ENCODE measurements around the gene TATDN3. TPM values are rescaled to one million over a fixed set of nuclear protein-coding genes. Genes with fewer than 3 reads are reported as not detected.
"Not testable (repeated sequence)": the region's sequence is repeated elsewhere in the genome, so short reads cannot be mapped to it uniquely, and the experiment has no call there.

The TATDN3 gene
- total RNA-seq, 1 donor from 2014 or later = 14.4 TPM

DNA sequence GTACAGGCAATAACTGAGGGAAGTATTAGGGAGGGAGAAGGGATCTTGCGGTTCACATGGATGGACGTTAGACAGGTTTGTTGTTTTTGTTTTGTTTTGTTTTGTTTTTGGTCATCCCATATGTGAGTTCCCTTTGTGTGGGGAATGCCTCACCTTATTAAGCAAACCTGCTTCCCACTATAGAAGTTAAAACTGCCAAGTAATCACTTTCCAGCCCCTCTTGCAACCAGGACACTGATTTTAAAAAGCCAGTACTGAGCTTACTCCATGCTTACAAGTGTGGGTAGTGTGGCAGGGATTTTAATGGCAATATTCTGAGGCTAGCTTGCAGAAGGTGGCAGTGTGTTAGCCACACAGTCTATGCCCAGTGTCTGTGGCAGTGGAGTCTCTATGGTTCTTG is 29.3 kb downstream of the TATDN3 start:
- Mint-ChIP-seq H3K27me3 (ENCODE audit: insufficient read depth) (peaks cover 4% of the 10 kb centered on the region), H3K9me3 (peaks cover 15% of the 10 kb centered on the region), H3K36me3 (ENCODE audit: low read depth) (peaks cover 6% of the 10 kb centered on the region), H3K4me1 (ENCODE audit: low read depth) (peaks cover 7% of the 10 kb centered on the region), H3K4me3 (no peak overlapping the region), H3K27ac (no peak overlapping the region)
- intact Hi-C loops (cut with micrococcal nuclease) = no loop called here
- DNase-seq (ENCODE audit: low spot score) = no peak

GRCh38 chr1:212822956-212823355 is 31.3 kb downstream of the TATDN3 start:
- no peak overlapping the region for H3K4me3 Mint-ChIP-seq
- DNase-seq (ENCODE audit: low spot score) = no peak
- H3K9me3 Mint-ChIP-seq = peaks cover 20% of the 10 kb centered on the region
- peaks cover 7% of the 10 kb centered on the region for H3K4me1 Mint-ChIP-seq (ENCODE audit: low read depth)
- H3K36me3 Mint-ChIP-seq (ENCODE audit: low read depth) = peaks cover 4% of the 10 kb centered on the region
- no peak overlapping the region for H3K27ac Mint-ChIP-seq
- H3K27me3 Mint-ChIP-seq (ENCODE audit: insufficient read depth) = peaks cover 7% of the 10 kb centered on the region
- intact Hi-C loops (cut with micrococcal nuclease) = no loop called here

GRCh38 chr1:212824201-212824600 is 32.5 kb downstream of the TATDN3 start:
- Mint-ChIP-seq H3K36me3 (ENCODE audit: low read depth) (peaks cover 2% of the 10 kb centered on the region), H3K27me3 (ENCODE audit: insufficient read depth) (peaks cover 10% of the 10 kb centered on the region), H3K27ac (no peak overlapping the region), H3K4me3 (no peak overlapping the region), H3K4me1 (ENCODE audit: low read depth) (peaks cover 7% of the 10 kb centered on the region), H3K9me3 (peaks cover 20% of the 10 kb centered on the region)
- DNase-seq (ENCODE audit: low spot score) = no peak
- intact Hi-C loops (cut with micrococcal nuclease) = no loop called here

DNA sequence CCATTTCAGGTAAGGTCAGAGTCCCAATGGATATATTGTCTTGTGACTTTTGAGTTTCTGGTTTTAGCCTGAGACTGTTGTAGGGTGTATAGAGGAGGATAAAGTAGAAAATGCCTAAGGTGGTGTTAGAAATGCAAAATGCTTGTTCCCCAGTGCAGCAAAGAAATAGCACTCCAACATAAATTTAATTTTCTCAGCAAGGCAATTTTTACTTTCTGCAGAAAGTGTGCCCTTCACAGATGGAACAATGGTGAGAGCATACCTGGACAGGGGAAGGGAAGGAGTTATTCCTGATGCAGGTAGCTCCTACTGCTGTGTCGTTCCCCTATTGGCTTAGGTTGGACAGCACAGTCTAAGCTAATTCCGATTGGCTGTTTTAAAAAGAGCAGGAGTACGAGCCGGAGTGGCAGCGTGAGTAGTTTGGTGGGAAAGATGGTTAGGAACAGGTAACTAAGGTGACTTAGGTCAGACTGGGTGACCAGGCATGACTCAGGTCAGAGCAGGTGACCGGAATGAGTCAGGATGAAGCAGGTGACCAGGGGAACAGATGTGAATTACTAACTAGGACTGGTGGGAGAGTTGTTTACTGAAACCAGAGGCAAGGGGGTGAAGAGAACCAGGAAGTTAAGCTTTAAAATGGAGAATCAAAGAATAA is 34.2 kb downstream of the TATDN3 start:
- Mint-ChIP-seq H3K36me3 (ENCODE audit: low read depth) (peaks cover 2% of the 10 kb centered on the region), H3K4me1 (ENCODE audit: low read depth) (no peaks in the 10 kb centered on the region), H3K27me3 (ENCODE audit: insufficient read depth) (peaks cover 10% of the 10 kb centered on the region), H3K9me3 (peaks cover 20% of the 10 kb centered on the region), H3K27ac (no peak overlapping the region), H3K4me3 (no peak overlapping the region)
- intact Hi-C loops (cut with micrococcal nuclease) = no loop called here
- no peak for DNase-seq (ENCODE audit: low spot score)

DNA sequence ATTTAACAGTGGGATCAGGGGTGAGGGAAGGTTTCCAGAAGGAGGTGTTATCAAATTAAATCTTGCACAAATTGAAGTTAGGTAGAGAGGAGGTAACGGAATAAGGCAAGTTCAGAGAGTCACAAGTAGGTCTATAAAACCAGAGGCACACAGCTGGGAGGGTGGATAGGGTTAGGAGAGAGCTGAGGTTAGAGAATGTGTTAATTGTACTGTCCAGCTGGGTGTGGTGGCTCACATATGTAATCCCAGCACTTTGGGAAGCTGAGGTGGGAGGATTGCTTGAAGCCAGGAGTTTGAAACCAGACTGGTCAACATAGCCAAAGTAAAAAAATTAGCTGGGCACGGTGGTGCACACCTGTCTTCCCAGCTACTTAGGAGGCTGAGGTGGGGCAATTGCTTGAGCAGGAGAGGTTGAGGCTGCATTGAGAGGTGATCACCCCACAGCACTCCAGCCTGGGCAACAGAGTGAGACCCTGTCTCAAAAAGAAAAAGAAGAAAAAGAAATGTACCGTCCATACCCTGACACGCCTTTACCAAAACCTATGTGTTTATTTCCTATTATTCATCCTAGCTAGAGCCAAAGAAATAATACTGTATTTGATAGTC is 35.6 kb downstream of the TATDN3 start:
- H3K9me3 Mint-ChIP-seq = peaks cover 20% of the 10 kb centered on the region
- H3K4me3 Mint-ChIP-seq = no peak overlapping the region
- no peaks in the 10 kb centered on the region for H3K4me1 Mint-ChIP-seq (ENCODE audit: low read depth)
- H3K36me3 Mint-ChIP-seq (ENCODE audit: low read depth) = peaks cover 2% of the 10 kb centered on the region
- intact Hi-C loops (cut with micrococcal nuclease) = no loop called here
- no peak overlapping the region for H3K27ac Mint-ChIP-seq
- no peak for DNase-seq (ENCODE audit: low spot score)
- H3K27me3 Mint-ChIP-seq (ENCODE audit: insufficient read depth) = peaks cover 10% of the 10 kb centered on the region

GRCh38 chr1:212827831-212828278 is 36.2 kb downstream of the TATDN3 start:
- intact Hi-C loops (cut with micrococcal nuclease) = no loop called here

GRCh38 chr1:212828395-212828794 is 36.7 kb downstream of the TATDN3 start:
- no peaks in the 10 kb centered on the region for H3K4me1 Mint-ChIP-seq (ENCODE audit: low read depth)
- H3K36me3 Mint-ChIP-seq (ENCODE audit: low read depth) = peaks cover 2% of the 10 kb centered on the region
- peaks cover 20% of the 10 kb centered on the region for H3K9me3 Mint-ChIP-seq
- H3K27ac Mint-ChIP-seq = no peak overlapping the region
- intact Hi-C loops (cut with micrococcal nuclease) = no loop called here
- H3K27me3 Mint-ChIP-seq (ENCODE audit: insufficient read depth) = peaks cover 10% of the 10 kb centered on the region
- no peak for DNase-seq (ENCODE audit: low spot score)
- H3K4me3 Mint-ChIP-seq = no peak overlapping the region

More at GRCh38 chr1:212827831-212828278, 36.2 kb downstream of the TATDN3 start:
- H3K27ac Mint-ChIP-seq = no peak overlapping the region
- H3K4me3 Mint-ChIP-seq = no peak overlapping the region
- no peak for DNase-seq (ENCODE audit: low spot score)
- peaks cover 2% of the 10 kb centered on the region for H3K36me3 Mint-ChIP-seq (ENCODE audit: low read depth)
- H3K4me1 Mint-ChIP-seq (ENCODE audit: low read depth) = no peaks in the 10 kb centered on the region
- peaks cover 20% of the 10 kb centered on the region for H3K9me3 Mint-ChIP-seq
- peaks cover 10% of the 10 kb centered on the region for H3K27me3 Mint-ChIP-seq (ENCODE audit: insufficient read depth)

GRCh38 chr1:212833211-212834207 is 41.8 kb downstream of the TATDN3 start:
- H3K27ac Mint-ChIP-seq; H3K4me3 Mint-ChIP-seq; DNase-seq (ENCODE audit: low spot score); H3K27me3 Mint-ChIP-seq (ENCODE audit: insufficient read depth); intact Hi-C loops (cut with micrococcal nuclease); H3K9me3 Mint-ChIP-seq; H3K4me1 Mint-ChIP-seq (ENCODE audit: low read depth); H3K36me3 Mint-ChIP-seq (ENCODE audit: low read depth): not testable (repeated sequence)

GRCh38 chr1:212838145-212838544 is 46.5 kb downstream of the TATDN3 start:
- H3K27ac Mint-ChIP-seq = no peak overlapping the region
- no peaks in the 10 kb centered on the region for H3K36me3 Mint-ChIP-seq (ENCODE audit: low read depth)
- no peak for DNase-seq (ENCODE audit: low spot score)
- H3K9me3 Mint-ChIP-seq = no peaks in the 10 kb centered on the region
- peaks cover 7% of the 10 kb centered on the region for H3K27me3 Mint-ChIP-seq (ENCODE audit: insufficient read depth)
- intact Hi-C loops (cut with micrococcal nuclease) = no loop called here
- no peak overlapping the region for H3K4me3 Mint-ChIP-seq
- H3K4me1 Mint-ChIP-seq (ENCODE audit: low read depth) = no peaks in the 10 kb centered on the region

GRCh38 chr1:212844521-212844920 is 52.8 kb downstream of the TATDN3 start:
- H3K9me3 Mint-ChIP-seq; H3K4me3 Mint-ChIP-seq; DNase-seq (ENCODE audit: low spot score); H3K4me1 Mint-ChIP-seq (ENCODE audit: low read depth); H3K36me3 Mint-ChIP-seq (ENCODE audit: low read depth); H3K27me3 Mint-ChIP-seq (ENCODE audit: insufficient read depth); H3K27ac Mint-ChIP-seq; intact Hi-C loops (cut with micrococcal nuclease): not testable (repeated sequence)

DNA sequence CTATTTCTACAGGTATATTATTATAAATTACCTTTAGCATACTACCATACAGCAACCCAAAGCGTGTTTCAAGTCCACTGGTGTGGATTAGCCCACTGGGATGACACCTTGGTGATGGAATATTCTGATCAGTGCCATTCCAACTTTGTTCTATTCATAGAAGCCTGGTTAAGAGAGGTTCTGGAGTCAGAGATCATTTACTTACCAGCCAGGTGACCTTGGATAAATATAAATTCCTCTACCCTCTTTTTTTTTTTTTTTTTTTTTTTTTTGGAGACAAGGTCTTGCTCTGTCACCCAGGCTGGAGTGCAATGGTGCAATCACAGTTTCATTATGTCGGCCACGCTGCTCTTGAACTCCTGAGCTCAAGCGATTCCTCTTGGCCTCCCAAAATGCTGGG is 55.9 kb downstream of the TATDN3 start, which contains the start of gene SPATA45:
SPATA45 (minus strand) TSS at position 101 of the 400 bp plus-strand sequence. CDS start 11,500 bp downstream, outside the sequence.
- no peak within 1 kb of the TSS for H3K4me3 Mint-ChIP-seq
- H3K36me3 Mint-ChIP-seq (ENCODE audit: low read depth) = no peaks in the 10 kb centered on the region
- H3K27ac Mint-ChIP-seq = no peak within 1 kb of the TSS
- no peaks in the 10 kb centered on the region for H3K4me1 Mint-ChIP-seq (ENCODE audit: low read depth)
- no peaks in the 10 kb centered on the region for H3K9me3 Mint-ChIP-seq
- DNase-seq (ENCODE audit: low spot score) = no peak
- H3K27me3 Mint-ChIP-seq (ENCODE audit: insufficient read depth) = no peaks in the 10 kb centered on the region
- intact Hi-C loops (cut with micrococcal nuclease) = no loop called here

GRCh38 chr1:212852105-212852688 is 60.5 kb downstream of the TATDN3 start:
- Mint-ChIP-seq H3K9me3 (no peaks in the 10 kb centered on the region), H3K4me3 (no peak overlapping the region), H3K4me1 (ENCODE audit: low read depth) (peaks cover 8% of the 10 kb centered on the region), H3K36me3 (ENCODE audit: low read depth) (peaks cover 5% of the 10 kb centered on the region), H3K27me3 (ENCODE audit: insufficient read depth) (no peaks in the 10 kb centered on the region), H3K27ac (no peak overlapping the region)
- intact Hi-C loops (cut with micrococcal nuclease) = no loop called here
- no peak for DNase-seq (ENCODE audit: low spot score)
